CD4-positive, alpha-beta memory T cell (primary cell): Measurements from ENCODE around the gene ZNF784. TPM values are rescaled to one million over a fixed set of nuclear protein-coding genes. Genes with fewer than 3 reads are reported as not detected.

Experiments used
- CTCF ChIA-PET: fragments of 350-600 bp; sonication (Branson Sonifier 250); formaldehyde crosslinking; loops from one replicate; lab custom pipeline; 2021; ENCODE audit warnings: inconsistent platforms; ENCODE audit not compliant: partially characterized antibody; lab: Charles Lee
- POLR2A ChIA-PET: fragments of 350-600 bp; sonication (Branson Sonifier 250); formaldehyde crosslinking; loops from one replicate; lab custom pipeline; 2021; ENCODE audit not compliant: partially characterized antibody; lab: Charles Lee
- DNase-seq, 5 donors: peaks; one replicate each; pipeline versions ENCODE4 v3.0.0 to v3.0.0-alpha.2; 2020 to 2022; ENCODE audit warnings: mixed read lengths in 1 of 5
- H3K27ac ChIP-seq: one replicate; pipeline ENCODE4 v1.7.0; 2013; ENCODE audit warnings: low read depth, low read length
- H3K27me3 ChIP-seq: 2 replicates; pipeline ENCODE4 v1.7.0; 2013; ENCODE audit warnings: mild to moderate bottlenecking, low read length, moderate library complexity; ENCODE audit not compliant: insufficient read depth
- H3K36me3 ChIP-seq: 2 replicates; pipeline ENCODE4 v1.7.0; 2013; ENCODE audit warnings: mild to moderate bottlenecking, low read length, moderate library complexity; ENCODE audit not compliant: insufficient read depth
- H3K4me1 ChIP-seq: 2 replicates; pipeline ENCODE4 v1.7.0; 2013; ENCODE audit warnings: mild to moderate bottlenecking, low read length, moderate library complexity; ENCODE audit not compliant: insufficient read depth
- H3K4me3 ChIP-seq, 2 donors: one replicate each; pipeline ENCODE4 v1.7.0; 2013; ENCODE audit warnings: low read length in 2 of 2, mild to moderate bottlenecking in 1 of 2
- H3K9me3 ChIP-seq, 2 donors: one replicate each; pipeline ENCODE4 v1.7.0; 2013; ENCODE audit warnings: low read length in 2 of 2, control low read depth in 1 of 2; ENCODE audit not compliant: control insufficient read depth in 1 of 2
- H3K27ac Mint-ChIP-seq, 7 donors: one replicate each; pipeline ENCODE4 v1.8.0; 2020 to 2021; ENCODE audit warnings: mixed read lengths in 7 of 7, mild to moderate bottlenecking in 6 of 7, inconsistent platforms in 3 of 7, moderate library complexity in 3 of 7
- H3K27me3 Mint-ChIP-seq, 2 donors: one replicate each; pipeline ENCODE4 v1.8.0; 2020 to 2021; ENCODE audit warnings: mixed read lengths in 2 of 2
- H3K36me3 Mint-ChIP-seq, 2 donors: one replicate each; pipeline ENCODE4 v1.8.0; 2020 to 2021; ENCODE audit warnings: mixed read lengths in 2 of 2, inconsistent platforms in 1 of 2, mild to moderate bottlenecking in 1 of 2
- H3K4me1 Mint-ChIP-seq, 4 donors: one replicate each; pipeline ENCODE4 v1.8.0; 2020 to 2021; ENCODE audit warnings: mixed read lengths in 4 of 4, mild to moderate bottlenecking in 1 of 4
- H3K4me3 Mint-ChIP-seq, 8 donors: one replicate each; pipeline ENCODE4 v1.8.0; 2020 to 2021; ENCODE audit warnings: mixed read lengths in 8 of 8, mild to moderate bottlenecking in 7 of 8, moderate library complexity in 6 of 8, inconsistent platforms in 3 of 8
- H3K9me3 Mint-ChIP-seq, 8 donors: one replicate each; pipeline ENCODE4 v1.8.0; 2020 to 2021; ENCODE audit warnings: mixed read lengths in 8 of 8, mild to moderate bottlenecking in 5 of 8, inconsistent platforms in 3 of 8, moderate library complexity in 1 of 8
- intact Hi-C: fragments of 100-400 bp; cut with micrococcal nuclease; formaldehyde crosslinking; loops from one replicate; pipeline ENCODE4 v1.15.1; 2023
- polyA plus RNA-seq, 2 donors: library from polyadenylated mRNA; unstranded; fragments of 300-500 nt; fragmentation: Illumina TruSeq; gene quantifications; one replicate each; pipeline ENCODE4 v1.2.3, GENCODE V29; 2021
- total RNA-seq, 2 experiments: library from RNA; stranded (reverse); gene quantifications; one replicate each; pipeline ENCODE4 v1.2.3, GENCODE V29; 2021

The ZNF784 gene
- total and polyA plus RNA-seq, 4 experiments from 2014 or later: 1.7 to 7.4 (median 4.7) TPM

DNA sequence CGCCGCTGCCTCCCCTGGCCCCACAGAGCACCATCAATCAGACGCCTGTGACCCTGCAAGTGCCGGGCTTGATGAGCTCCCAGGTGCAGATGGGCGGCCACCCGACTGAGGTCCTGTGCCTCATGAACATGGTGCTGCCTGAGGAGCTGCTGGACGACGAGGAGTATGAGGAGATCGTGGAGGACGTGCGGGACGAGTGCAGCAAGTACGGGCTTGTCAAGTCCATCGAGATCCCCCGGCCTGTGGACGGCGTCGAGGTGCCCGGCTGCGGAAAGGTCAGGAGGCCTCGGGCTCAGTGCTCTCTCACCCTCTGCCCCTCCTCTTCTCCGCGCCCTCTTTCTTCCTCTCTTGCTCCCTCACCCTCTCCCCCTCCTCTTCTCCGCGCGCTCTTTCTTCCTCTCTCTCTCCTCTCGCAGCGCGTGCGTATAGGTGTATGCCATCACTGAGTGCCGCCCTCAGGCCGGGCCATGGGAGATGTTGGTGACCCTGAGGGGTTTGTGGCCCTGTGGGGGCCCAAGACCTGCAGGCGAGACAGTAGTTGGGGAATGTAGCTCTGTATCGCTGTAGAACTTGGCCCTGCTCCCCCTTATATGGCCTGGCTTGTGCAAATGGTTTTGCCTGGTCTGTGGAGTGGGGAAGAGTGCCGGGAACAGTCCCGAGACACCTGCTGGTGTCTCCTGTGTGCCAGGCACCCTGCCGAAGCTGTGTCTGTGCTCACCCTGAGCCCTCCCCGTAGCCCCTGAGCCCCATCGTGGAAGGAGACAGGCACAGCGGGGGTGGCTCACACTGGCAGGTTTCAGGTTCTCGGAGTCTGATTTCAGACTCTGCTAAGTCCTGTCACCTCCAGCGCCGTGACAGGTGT, 45.3 kb upstream of the ZNF784 start:
- H3K27me3 Mint-ChIP-seq: no peaks in the 10 kb centered on the region
- peaks cover 27 to 66% of the 10 kb centered on the region in 2 donors for H3K36me3 Mint-ChIP-seq

DNA sequence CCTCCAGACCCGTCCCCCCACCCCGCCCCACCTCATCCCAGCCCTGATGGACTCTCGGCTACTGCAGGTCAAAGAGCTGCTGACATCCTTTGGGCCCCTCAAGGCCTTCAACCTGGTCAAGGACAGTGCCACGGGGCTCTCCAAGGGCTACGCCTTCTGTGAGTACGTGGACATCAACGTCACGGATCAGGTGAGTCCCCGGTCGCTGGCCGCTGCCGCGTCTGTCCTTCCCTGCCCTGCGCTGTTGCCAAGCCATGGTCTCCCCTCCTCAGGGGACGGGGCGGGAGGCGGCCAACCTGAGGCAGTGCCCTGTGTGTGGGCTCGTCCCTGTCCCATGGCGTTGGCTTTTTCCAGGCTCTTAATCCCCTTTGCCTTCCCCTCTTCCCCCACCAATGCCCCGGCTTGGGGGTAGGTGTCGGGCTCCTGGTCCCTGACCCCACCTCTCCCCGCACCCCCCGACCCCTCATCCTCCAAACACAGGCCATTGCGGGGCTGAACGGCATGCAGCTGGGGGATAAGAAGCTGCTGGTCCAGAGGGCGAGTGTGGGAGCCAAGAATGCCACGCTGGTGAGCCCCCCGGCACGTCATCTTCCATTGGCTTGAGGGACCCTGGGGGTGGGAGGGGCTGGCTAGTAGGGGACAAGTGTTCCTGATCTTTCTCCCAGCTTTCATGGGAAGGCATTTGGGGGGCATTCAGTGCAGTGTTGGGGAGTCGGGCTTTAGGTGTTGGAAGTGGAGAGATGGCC, 44.4 kb upstream of the ZNF784 start:
- ChIA-PET POLR2A (interaction anchor here (1.1 to 3.3 kb wide), 2 partner anchors 12 to 14 kb away, joined by 4 to 19 read pairs; partner anchors contain the start of gene U2AF2), CTCF (no interaction called here)
- Mint-ChIP-seq H3K4me3 (no peak overlapping the region), H3K9me3 (peaks cover 0 to 3% (median 0%) of the 10 kb centered on the region in 8 donors), H3K4me1 (peaks cover 6 to 67% (median 18%) of the 10 kb centered on the region in 4 donors), H3K27ac (peak overlapping the region in 2 of 7 donors; percentile 22 to 63), H3K27me3 (no peaks in the 10 kb centered on the region), H3K36me3 (peaks cover 31 to 72% of the 10 kb centered on the region in 2 donors)
- no peak overlapping the region for H3K27ac ChIP-seq
- peaks cover 22% of the 10 kb centered on the region for H3K4me1 ChIP-seq
- H3K4me3 ChIP-seq: no peak overlapping the region
- no peaks in the 10 kb centered on the region for H3K27me3 ChIP-seq
- intact Hi-C loops: no loop called here
- no peaks in the 10 kb centered on the region for H3K9me3 ChIP-seq
- DNase-seq: peak in 1 of 5 donors; percentile 24
- H3K36me3 ChIP-seq: peaks cover 72% of the 10 kb centered on the region

More for the DNA sequence above, 45.3 kb upstream of the ZNF784 start:
- H3K4me1 Mint-ChIP-seq: peaks cover 8 to 59% (median 19%) of the 10 kb centered on the region in 4 donors
- ChIA-PET POLR2A (interaction anchor here (1.1 kb wide), 1 partner anchor 15 kb away, joined by 4 read pairs; the partner anchor contains the start of gene U2AF2), CTCF (no interaction called here)
- no peaks in the 10 kb centered on the region for H3K27me3 ChIP-seq
- no peaks in the 10 kb centered on the region for H3K9me3 ChIP-seq
- peak overlapping the region in 2 of 7 donors; percentile 22 to 63 for H3K27ac Mint-ChIP-seq
- H3K36me3 ChIP-seq: peaks cover 63% of the 10 kb centered on the region
- no peak overlapping the region for H3K4me3 Mint-ChIP-seq
- no peak overlapping the region for H3K27ac ChIP-seq
- intact Hi-C loops: no loop called here
- peaks cover 27% of the 10 kb centered on the region for H3K4me1 ChIP-seq
- no peak overlapping the region for H3K4me3 ChIP-seq
- DNase-seq: peak in 1 of 5 donors; percentile 31
- H3K9me3 Mint-ChIP-seq: peaks cover 0 to 3% (median 0%) of the 10 kb centered on the region in 8 donors

GRCh38 chr19:55667958-55668357, 43.6 kb upstream of the ZNF784 start:
- Mint-ChIP-seq H3K27me3 (no peaks in the 10 kb centered on the region), H3K27ac (no peak overlapping the region), H3K4me1 (peaks cover 7 to 65% (median 19%) of the 10 kb centered on the region in 4 donors), H3K9me3 (peaks cover 0 to 6% (median 0%) of the 10 kb centered on the region in 8 donors), H3K36me3 (peaks cover 31 to 72% of the 10 kb centered on the region in 2 donors), H3K4me3 (no peak overlapping the region)
- Histone ChIP-seq H3K4me3 (no peak overlapping the region), H3K4me1 (peaks cover 22% of the 10 kb centered on the region), H3K27ac (no peak overlapping the region), H3K9me3 (no peaks in the 10 kb centered on the region), H3K27me3 (no peaks in the 10 kb centered on the region), H3K36me3 (peaks cover 74% of the 10 kb centered on the region)
- ChIA-PET POLR2A (interaction anchor here (2.0 to 3.3 kb wide), 2 partner anchors 11 to 13 kb away, joined by 7 to 19 read pairs; partner anchors contain the start of gene U2AF2), CTCF (no interaction called here)
- intact Hi-C loops: no loop called here
- no peak for DNase-seq

DNA sequence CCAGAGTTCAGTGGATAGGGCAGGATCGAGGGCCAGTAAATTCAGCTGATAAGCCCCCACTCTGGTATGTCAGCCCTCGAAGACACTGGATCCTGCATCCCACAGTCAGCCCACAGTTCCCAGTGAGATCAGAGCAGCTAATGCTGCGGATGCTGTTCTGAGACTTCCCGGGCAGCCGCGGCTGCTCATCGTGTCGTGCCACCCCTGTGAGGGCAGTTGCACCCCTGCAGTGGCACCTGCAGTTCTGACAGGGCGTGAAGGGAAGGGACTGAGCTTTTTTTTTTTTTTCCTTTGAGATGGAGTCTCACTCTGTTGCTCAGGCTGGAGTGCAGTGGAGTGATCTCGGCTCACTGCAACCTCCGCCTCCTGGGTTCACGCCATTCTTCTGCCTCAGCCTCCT, 43.1 kb upstream of the ZNF784 start:
- Histone ChIP-seq H3K36me3 (peaks cover 78% of the 10 kb centered on the region), H3K27me3 (no peaks in the 10 kb centered on the region), H3K27ac (no peak overlapping the region), H3K4me3 (no peak overlapping the region), H3K9me3 (no peaks in the 10 kb centered on the region), H3K4me1 (peaks cover 22% of the 10 kb centered on the region)
- peaks cover 36 to 76% of the 10 kb centered on the region in 2 donors for H3K36me3 Mint-ChIP-seq
- H3K4me1 Mint-ChIP-seq: peaks cover 10 to 68% (median 24%) of the 10 kb centered on the region in 4 donors
- no peaks in the 10 kb centered on the region for H3K27me3 Mint-ChIP-seq
- CTCF ChIA-PET: no interaction called here
- H3K27ac Mint-ChIP-seq: no peak overlapping the region
- no peak overlapping the region for H3K4me3 Mint-ChIP-seq
- DNase-seq: no peak
- intact Hi-C loops: no loop called here
- peaks cover 0 to 6% (median 0%) of the 10 kb centered on the region in 8 donors for H3K9me3 Mint-ChIP-seq
- POLR2A ChIA-PET: interaction anchor here (2.0 to 3.3 kb wide), 2 partner anchors 10 to 13 kb away, joined by 7 to 19 read pairs; partner anchors contain the start of gene U2AF2

- Mint-ChIP-seq H3K36me3 (peaks cover 34 to 74% of the 10 kb centered on the region in 2 donors), H3K27ac (peak overlapping the region in 1 of 7 donors; percentile 48), H3K4me3 (no peak overlapping the region), H3K27me3 (no peaks in the 10 kb centered on the region), H3K9me3 (peaks cover 0 to 6% (median 0%) of the 10 kb centered on the region in 8 donors), H3K4me1 (peaks cover 10 to 68% (median 23%) of the 10 kb centered on the region in 4 donors)
- Histone ChIP-seq H3K4me1 (peaks cover 22% of the 10 kb centered on the region), H3K36me3 (peaks cover 84% of the 10 kb centered on the region), H3K9me3 (no peaks in the 10 kb centered on the region), H3K27ac (no peak overlapping the region), H3K4me3 (no peak overlapping the region), H3K27me3 (no peaks in the 10 kb centered on the region)
- ChIA-PET CTCF (no interaction called here), POLR2A (interaction anchor here (2.0 to 3.3 kb wide), 2 partner anchors 10 to 12 kb away, joined by 7 to 19 read pairs; partner anchors contain the start of gene U2AF2)
- DNase-seq: no peak
- intact Hi-C loops: no loop called here
Observed at GRCh38 chr19:55667006-55667381, 42.6 kb upstream of the ZNF784 start.

DNA sequence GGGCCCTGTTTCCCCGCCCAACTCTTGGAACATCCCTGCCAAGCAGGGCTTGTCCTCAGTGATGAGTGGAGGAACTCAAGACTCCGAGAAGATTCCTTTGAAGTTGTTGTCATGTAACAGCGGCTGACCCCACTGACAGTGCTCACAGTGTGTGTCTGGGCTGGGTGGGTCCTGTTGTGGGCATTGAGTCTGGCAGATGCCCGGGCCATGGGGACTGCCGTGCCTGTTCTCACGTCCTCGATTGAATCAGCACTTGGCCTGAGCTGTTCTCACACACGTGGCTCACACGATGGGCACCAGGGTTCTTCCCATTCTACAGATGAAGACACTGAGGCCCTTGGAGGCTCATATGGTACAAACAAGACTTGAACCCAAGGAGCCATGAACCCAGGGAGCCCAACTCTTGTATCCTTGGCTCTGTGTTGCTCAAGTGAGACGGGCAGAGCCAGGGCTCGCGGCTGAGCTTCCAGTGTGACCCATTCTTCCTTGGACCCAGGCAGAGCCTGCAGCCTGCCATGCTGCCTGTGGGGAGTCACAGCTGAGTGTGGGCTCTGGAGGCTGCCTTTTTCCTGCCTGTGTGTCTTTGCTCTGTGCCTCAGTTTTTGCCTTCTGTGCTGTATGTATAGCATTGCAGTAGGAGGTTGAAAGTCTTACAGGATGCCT, 42.1 kb upstream of the ZNF784 start:
- no peak overlapping the region for H3K27ac ChIP-seq
- peaks cover 21% of the 10 kb centered on the region for H3K4me1 ChIP-seq
- no peak overlapping the region for H3K4me3 ChIP-seq
- peaks cover 12 to 65% (median 26%) of the 10 kb centered on the region in 4 donors for H3K4me1 Mint-ChIP-seq
- ChIA-PET POLR2A (interaction anchor here (2.0 to 3.3 kb wide), 2 partner anchors 9 to 12 kb away, joined by 7 to 19 read pairs; partner anchors contain the start of gene U2AF2), CTCF (interaction anchor here (0.8 kb wide), 1 partner anchor 13 kb away, joined by 5 read pairs; no protein-coding TSS in a partner anchor)
- no peaks in the 10 kb centered on the region for H3K9me3 ChIP-seq
- H3K27me3 Mint-ChIP-seq: no peaks in the 10 kb centered on the region
- peaks cover 38 to 78% of the 10 kb centered on the region in 2 donors for H3K36me3 Mint-ChIP-seq
- H3K27me3 ChIP-seq: no peaks in the 10 kb centered on the region
- peaks cover 0 to 6% (median 0%) of the 10 kb centered on the region in 8 donors for H3K9me3 Mint-ChIP-seq
- peaks cover 89% of the 10 kb centered on the region for H3K36me3 ChIP-seq
- H3K4me3 Mint-ChIP-seq: no peak overlapping the region
- intact Hi-C loops: no loop called here
- no peak for DNase-seq
- no peak overlapping the region for H3K27ac Mint-ChIP-seq
